NCI-H1092 (cell line): ENCODE data around the gene GRAMD2B.
"Not testable (repeated sequence)": the region's sequence is repeated elsewhere in the genome, so short reads cannot be mapped to it uniquely, and the experiment has no call there.

Experiments used
- DNase-seq: peaks from one replicate; lab custom pipeline; 2025; lab: John Stamatoyannopoulos, UW

GRAMD2B gene

DNA sequence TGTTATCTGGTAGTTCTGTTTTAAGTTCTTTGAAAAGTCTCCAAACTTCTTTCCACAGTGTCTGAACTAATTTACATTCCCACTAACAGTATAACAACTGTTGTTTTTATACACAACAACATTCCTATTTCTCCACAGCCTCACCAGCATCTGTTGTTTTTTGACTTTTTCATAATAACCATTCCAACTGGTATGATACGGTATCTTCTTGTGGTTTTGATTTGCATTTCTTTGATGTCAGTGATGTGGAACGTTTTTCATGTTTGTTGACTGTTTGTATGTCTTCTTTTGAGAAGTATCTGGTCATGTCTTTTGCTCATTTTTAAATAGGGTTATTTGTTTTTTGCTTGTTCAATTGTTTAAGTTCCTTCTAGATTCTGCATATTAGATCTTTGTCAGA lies 12.6 kb upstream of the GRAMD2B start:
- no peak for DNase-seq

DNA sequence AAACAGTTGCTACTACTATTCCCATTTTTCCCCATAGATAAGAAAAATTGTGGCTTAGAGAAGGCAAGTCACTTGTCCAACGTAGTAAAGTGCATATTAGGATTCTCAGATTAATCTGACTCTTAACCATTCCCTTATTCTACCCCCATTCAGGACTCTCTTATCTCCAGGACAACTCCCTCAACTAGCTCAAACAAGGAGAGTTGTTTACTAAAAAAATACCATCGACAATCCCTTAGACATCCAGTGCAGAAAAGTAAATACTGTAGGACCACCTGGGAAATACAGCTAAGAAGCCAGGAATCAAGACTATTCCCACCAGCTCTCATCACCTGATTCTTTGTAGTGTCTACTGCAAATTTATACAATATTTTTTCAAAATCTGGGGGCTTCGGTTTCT lies 9.4 kb upstream of the GRAMD2B start:
- DNase-seq = no peak

DNA sequence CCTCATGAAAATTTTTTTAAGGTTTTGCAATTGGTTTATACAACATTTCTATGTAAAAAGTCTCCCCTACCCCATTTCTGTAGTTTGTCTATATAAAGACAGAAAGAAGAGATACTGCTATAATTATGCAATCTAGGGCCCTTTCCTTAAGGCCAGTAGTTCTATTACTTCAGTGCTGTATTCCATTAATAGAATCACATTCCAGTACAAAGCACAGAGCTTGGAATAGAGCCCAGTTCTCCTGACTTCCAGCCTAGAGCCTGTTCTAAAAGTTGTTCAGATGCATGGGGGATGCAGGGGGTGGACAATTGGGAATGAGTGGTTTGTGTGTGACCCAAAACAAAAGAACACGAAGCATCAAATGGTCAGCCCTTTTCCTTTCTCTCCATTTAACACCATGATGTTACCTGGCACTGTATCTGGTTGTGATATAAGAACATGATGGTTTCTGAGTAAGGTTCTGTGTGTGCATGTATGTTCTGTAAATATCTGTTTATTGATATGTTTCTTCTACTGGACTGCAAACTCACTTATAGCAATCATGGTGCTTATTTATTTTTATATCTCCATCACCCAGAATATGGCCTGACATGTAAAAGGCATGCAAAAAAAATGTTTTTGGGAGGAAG lies 8.2 kb upstream of the GRAMD2B start:
- no peak for DNase-seq

DNA sequence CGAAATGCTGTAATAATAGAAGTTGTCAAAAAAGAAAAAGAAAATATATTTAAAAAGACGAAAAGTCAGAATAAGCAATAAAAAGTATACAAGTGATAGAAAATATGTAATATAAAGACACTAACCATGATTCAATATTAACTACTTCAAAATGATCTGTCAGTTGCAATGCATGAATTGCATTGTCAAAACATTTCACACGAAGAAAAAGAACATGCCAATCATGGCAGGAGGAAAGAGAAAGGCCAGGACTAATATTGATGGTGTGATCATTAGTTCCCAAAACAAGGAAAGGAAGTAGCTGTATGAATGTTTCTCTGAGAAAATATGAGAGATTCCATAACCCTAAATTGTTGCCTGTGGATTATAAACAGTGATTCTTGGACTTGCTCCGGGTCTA lies 7.4 kb upstream of the GRAMD2B start:
- no peak for DNase-seq

DNA sequence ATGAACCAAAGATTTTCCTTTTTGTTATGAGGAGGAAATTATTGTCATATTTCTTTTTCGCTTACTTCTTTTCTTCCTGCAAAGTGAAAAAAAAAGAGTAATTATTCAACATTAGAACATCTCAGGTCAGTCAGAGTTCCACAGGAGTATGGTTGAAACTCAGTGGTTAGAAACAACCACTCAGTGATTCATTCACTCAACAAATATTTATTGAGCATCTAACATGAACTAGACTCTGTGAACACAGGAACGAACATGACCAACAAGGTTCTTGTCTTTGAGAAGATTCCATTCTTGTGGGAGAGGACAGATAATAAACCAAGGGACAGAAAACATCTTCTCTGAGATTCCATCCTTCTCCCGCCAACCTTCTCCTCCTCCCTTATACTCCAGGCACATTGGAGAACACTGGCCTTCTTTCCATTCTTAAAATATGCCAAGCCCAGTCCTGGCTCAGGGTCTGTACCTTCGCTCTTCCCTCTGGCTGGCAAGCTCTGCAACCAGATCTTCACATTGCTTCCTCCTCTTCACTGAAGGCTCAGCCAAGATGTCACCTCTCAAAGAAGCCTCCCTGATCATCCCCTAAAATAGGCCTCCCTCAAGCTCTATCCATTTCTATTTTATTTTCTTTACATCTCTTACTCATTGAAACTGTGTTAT lies 6.8 kb upstream of the GRAMD2B start:
- no peak for DNase-seq

DNA sequence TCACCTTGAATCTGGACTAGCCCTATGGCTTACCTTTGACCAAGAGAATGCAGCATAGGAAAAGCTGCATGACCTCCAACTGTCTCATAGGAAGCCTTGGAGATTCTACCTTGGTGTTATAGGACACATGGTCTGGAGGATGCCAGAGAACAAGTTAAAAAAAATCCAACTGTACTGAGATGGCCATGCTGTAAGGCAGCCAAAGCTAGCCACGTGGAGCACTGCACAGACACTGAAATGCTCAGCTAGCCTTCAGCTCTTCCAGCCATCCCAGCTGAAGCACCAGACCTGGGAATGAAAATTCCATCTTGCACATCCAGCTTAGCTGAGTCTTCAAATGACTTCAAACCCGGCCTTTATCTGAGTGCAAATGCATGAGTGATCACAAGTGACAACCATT lies 6.0 kb upstream of the GRAMD2B start:
- no peak for DNase-seq

DNA sequence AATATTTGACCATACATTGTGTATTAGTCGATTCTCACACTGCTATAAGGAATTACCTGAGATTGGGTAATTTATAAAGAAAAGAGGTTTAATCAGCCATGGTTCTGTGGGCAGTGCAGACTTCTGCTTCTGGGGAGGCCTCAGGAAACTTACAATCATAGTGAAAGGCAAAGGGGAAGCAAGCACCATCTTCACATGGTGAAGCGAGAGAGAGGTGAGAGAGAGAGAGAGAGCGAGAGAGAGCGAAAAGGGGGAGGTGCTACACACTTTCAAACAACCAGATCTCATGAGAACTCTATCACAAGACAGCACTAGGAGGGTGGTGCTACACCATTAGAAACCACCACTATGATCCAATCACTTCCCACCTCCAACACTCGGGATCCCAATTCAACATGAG lies 4.1 kb upstream of the GRAMD2B start:
- DNase-seq = no peak

DNA sequence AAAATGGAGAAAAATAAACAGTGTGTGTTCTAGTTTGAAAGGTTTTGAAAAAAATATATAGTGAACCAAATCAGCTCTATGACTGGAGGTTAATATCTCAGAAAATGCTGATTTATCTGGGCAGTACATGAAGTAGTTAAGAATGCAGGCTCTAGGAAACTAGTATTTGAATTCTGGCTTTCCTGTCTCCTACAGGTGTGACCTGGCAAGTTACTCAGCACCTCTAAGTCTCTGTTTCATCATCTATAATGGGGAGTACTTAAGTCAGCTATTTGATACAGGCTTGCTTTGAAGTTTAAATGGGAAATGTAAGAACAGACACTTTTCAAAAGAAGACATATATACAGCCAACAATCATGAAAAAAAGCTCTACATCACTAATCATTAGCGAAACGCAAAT lies 5.2 kb downstream of the GRAMD2B start:
- no peak for DNase-seq

DNA sequence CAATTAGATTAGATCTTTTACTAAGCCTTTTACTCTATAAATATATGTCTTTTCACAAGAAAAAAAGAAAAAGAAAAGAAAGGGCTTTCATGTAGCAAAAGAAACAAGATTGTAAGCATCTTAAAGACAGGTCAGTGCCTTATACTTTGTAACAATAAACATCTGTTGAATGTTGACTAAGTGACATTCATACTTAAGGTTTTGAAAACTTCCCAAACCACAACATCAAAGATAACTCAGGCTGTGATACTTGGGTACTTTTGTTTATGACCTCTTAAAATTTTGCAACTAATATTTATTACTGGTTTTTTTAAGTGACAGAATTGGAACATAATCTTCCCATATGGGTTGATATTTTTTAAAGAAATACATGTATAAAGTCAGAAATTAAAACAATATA lies 7.4 kb downstream of the GRAMD2B start:
- no peak for DNase-seq

DNA sequence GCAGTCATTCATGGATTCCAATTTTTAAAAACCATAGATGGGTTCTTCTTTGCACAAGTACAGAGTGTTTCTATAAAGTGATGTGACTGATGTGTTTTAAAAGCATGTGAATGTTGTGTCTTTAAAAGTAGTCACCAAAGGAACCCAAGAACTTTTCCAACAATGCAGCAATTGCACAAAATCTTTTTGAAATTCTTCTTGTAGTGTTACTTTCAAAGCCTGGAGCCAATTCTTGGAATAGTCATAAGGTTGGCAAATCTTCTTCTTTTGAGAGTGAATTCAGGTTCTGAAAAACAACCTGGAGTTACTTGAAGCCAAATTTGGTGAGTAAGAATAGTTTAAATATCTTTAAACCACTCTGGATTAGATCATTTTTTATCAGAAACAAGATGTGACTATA lies 10.5 kb downstream of the GRAMD2B start:
- DNase-seq = no peak

DNA sequence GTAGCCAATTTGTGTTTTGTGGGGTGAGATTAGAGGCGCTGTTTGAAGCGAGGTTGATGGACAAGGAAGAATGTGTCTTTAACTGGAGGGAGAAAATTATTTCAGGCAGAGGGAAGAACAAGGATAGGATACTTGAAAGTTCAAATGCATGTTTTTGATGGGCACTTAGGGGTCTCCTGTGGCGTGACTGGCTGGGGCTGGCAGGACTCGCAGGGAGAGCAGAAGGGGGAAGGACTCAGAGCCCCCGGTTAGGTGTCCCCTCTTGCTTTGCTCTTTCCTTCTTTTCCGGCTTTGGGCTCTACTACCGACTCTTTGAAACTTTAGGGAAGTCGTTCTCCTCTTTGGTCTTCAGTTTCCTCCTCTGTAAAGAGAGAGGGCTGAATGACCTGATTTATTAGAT lies 12.1 kb downstream of the GRAMD2B start:
- DNase-seq = no peak

DNA sequence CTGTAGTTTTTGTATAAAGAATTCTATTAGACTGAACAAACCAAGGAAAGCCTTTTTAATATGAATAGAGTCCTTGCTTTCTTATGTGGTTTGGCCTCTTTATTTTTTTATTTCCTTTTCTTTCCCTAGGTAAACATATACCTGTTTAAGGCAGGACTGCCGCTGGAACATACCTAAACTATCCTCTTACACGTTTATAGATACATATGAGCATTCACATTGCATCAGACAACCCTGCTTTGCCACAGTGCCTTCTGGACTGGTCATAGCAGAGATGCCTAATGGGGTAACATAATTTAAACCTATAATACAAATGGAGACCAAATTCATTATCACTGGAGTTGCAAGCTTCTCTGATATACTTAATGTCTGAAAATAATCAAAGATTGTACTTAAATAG lies 12.5 kb downstream of the GRAMD2B start:
- no peak for DNase-seq

DNA sequence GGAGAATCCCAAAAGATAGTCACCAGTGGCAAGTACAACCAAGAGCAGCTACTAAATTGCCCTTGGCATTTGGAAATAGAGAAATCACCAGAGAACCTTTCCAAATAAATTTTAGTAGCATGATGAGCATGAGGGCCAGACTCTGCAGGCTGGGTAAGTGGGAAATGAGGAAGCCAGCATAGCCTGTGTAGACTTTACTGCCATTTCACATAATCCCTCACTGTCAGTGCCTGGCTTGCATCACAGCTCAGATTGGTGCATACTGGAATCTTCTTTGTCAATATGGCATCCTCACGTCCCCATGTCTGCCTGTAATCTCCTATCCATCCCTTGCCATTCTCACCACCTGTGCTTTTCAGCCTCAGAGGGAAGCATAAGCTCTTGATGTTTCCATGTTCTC lies 14.5 kb downstream of the GRAMD2B start:
- no peak for DNase-seq

DNA sequence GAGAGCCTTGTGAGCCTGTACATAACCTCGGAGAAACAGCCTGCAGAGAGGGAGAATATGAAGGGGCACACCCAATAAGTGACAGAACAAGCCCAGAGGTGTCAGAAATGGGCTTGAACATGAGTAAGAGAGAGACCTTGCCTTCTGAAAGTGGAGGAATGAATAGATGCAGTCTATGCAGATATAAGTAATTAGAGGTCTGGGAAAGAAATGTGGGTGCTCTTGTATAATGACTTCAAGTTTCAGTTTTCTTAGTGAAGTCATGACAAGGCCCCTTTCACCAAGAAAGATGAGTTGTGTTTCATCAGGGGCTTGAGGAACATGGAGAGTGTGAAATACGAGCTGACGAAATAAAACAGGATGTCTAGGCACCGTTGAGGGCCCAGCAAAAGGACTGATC lies 15.1 kb downstream of the GRAMD2B start:
- no peak for DNase-seq

DNA sequence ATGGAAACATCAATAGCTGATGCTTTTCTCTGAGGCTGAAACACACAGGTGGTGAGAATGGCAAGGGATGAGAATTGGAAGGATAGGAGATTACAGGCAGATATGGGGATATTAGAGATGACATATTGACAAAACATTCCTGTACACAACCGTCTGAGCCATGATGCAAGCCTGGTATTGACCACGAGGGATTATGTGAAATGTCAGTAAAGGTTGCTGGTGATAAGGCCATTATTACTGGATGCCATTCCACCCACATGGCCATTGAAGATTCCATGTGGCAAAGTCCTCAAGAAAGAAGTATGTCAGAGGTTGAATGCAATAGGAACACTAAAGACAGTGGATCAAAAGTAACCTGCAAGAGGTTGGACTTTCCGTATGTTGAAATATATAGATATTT lies 15.7 kb downstream of the GRAMD2B start:
- no peak for DNase-seq

DNA sequence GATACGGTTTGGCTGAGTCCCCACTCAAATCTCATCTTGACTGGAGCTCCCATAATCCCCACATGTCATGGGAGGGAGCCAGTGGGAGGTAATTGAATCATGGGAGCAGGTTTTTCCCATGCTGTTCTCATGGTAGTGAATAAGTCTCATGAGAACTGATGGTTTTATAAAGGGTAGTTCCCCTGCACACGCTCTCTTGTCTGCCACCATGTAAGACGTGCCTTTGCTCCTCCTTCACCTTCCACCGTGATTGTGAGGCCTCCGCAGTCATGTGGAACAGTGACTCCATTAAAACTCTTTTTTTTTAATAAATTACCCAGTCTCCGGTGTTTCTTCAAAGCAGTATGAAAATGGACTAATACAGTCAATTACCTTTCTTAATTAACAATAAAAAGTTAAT lies 16.5 kb downstream of the GRAMD2B start:
- not testable (repeated sequence) for DNase-seq

DNA sequence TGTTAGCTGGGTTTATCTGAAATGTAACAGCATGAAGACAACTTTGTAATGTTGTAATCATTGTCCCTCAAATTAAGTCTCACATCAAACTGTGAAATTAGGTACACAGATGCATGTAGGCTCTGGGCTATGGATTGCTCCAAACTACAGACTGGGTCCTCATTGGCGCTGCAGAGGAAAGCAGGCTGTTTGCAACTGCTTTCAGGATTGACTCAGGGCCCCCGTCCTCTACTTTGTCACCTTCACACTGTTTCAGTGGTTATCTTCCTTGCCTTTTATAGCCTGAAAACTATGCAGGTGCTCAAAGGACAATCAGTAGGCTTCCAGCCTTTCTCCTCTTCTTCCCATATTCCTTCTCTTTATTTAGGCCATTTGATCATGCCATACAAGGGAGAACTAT lies 18.0 kb downstream of the GRAMD2B start:
- DNase-seq = no peak

DNA sequence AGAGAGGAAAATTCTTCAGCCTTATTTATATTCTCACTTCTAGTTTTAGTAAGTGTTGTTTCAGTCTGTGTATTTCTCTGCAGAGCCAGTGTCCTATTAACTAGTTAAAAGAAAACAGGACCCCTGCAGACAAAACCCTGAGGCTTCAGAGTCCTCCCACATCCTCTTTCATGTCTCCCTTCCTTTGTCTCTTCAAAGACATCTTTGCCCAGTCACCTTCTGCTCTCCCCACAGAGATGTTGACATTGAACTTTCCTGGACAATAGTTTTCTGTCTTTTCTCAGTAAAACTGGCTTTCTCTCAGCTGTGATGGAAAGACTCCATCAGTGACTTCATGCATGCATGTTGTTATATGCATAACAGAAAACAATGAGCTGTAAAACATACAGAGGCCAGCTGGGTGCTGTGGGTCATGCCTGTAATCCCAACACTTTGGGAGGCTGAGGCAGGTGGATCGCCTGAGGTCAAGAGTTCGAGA lies 20.2 kb downstream of the GRAMD2B start:
- DNase-seq = no peak

DNA sequence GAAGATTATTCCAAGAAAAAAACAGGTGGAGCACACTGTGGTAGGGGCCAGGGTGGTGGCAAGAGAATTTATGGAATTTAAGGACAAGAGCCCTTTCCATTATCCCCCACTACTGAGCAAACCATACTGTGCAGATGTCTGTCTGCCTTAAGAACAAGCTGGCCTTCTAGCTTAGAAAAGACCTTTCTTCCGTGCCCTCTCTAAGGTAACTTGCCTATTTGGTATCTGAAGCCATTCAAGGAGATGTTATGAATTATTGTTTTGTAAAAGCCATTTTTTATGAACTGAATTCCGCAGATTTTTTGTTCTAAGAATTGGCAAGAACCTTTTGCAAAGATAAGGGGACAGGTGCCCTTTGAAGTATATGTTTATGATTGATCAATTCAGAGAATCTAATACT lies 20.9 kb downstream of the GRAMD2B start:
- DNase-seq = no peak

DNA sequence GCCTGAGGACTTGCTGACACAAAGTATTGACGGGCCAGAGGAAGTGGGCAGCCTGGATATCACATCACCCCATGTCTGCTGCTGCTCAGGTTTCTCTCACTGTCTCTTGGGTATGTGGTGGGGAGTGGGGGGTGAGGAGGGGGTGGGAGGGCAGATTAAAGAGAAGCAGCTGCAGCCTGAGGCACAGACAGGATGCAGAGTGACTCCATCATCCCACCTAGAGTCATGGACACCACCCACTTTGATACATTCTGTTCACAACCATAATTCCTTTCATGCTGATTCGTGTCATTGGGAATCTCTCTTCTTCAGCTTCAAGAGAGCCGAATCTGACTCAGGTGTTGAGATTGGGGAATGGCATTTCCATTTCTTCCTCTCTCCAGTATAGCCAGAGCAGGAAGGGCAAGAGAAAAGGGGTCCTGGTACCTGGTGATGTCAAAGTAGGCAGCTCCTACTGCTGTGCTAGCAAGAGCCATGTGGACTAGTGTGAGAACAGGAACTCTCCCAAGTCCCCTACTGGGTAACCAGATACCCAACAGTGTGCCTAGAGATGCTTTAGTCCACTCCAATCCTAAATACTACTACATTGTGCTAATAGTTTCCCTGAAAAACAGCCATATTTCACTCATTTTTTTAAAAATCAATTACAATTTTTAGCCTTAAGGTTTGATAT lies 22.4 kb downstream of the GRAMD2B start:
- no peak for DNase-seq

DNA sequence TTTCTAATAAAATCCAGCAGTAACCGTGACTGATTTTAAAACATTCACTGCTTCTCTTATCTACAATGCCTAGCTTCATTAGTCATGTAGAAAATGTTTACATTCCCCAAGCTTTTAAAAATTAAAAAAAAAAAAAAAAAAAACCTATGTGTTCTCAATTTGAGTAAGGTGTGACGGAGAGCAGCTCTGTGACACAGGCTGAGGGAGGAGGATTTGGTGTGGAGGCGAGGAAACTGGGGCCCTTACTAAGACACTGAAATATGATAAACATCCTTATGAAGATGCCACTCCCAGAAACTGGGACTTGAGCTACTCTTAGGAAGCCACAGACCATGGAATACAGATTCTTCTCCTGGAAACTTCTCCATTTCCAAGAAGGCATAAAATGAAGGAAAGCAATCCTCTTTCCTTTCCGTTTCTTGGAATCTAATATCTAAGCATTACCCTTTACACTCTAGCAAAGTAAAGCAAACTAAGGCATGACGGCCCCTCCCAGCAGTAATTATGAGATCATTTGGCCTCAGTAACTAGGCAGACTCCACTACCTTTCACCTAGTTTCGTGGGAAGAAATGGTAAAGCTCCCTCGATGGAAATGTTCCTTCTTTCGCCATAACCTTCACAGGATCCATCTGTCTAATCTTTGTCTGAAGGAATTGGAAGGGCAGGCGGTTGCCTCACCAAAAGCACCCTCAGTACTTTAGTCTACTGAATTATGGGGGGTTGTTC lies 23.5 kb downstream of the GRAMD2B start:
- DNase-seq = no peak

DNA sequence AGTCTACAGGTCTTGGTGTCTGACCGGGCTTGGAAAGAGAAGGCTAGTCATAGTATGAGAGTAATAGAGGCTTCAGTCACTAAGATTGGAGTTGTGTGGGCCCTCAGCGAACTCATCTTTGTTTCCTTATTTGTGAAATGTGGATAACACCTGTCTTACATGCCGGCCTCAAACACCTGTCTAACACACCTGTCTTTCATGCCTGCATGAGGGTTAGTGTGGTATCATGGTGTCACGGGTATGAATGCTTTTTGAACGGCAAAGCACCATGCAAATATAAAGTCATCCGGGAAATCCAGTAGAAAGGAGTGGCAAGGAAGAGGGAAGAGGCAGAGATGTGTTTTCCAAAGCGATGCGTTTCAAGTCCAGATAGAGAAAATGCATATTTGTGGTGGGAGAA lies 25.5 kb downstream of the GRAMD2B start:
- DNase-seq = no peak

DNA sequence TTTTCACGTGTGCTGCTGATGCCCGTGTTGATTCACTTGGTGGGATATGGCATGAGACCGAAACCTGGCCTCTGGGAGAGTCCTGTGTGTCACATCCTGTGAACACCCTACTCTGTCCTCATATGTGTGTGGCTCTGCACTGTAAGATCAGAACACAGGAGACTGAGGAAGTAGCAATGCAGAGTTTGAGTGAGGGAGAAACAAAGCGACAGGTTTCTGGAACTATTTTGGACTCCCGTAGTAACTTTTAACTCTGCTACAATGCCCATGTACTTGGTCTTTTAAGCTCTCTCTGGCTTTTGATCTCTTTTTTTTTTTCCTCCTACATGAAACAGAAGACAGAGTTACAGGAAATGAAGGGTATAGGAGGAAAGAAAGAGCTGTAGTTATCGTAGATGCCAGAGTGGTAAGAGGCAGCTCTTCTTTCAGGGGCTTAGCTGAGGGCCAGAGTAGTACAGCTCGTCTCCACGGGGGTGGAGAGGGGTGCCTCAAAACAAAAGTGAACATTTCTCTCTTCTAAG lies 26.6 kb downstream of the GRAMD2B start:
- no peak for DNase-seq
